ENCODE results near the gene TMEM170A.
"Not testable (repeated sequence)": the region's sequence is repeated elsewhere in the genome, so short reads cannot be mapped to it uniquely, and the experiment has no call there.

The TMEM170A gene

DNA sequence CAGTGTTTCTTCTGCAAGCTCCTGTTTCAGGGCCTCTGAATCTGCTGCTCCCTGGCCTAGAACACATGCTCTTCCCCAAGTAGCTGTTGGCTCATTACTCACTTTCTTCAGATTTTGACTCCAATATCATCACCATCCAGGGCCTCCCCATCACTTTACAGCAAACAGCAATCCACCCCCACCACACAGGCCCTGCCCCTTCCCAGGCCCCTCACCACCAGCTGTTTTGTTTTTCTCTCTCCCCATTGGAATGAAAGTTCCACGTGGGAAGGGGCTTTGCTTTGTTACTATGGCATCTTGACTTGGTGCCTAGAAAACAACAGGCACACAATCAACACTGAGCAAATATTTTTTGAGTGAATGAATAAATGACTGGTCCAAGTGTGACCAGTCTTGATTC lies 4.0 kb downstream of the TMEM170A start:
- H3K9ac ChIP-seq (ENCODE audit: low read length), result no peak overlapping the region
- DNase-seq (ENCODE audit: low read depth), result no peak
- H3K4me3 ChIP-seq (ENCODE audit: low read length), result no peak overlapping the region
- no peaks in the 10 kb centered on the region for H3K4me1 ChIP-seq (ENCODE audit: control insufficient read depth, insufficient read depth, low read length)
- H3K36me3 ChIP-seq (ENCODE audit: control insufficient read depth, insufficient read depth, low read length, severe bottlenecking), result no peaks in the 10 kb centered on the region
- no peaks in the 10 kb centered on the region for H3K9me3 ChIP-seq (ENCODE audit: control insufficient read depth, low read length)
- no peaks in the 10 kb centered on the region for H3K27me3 ChIP-seq (replicated peaks; ENCODE audit: control insufficient read depth, insufficient read depth, low read length)

DNA sequence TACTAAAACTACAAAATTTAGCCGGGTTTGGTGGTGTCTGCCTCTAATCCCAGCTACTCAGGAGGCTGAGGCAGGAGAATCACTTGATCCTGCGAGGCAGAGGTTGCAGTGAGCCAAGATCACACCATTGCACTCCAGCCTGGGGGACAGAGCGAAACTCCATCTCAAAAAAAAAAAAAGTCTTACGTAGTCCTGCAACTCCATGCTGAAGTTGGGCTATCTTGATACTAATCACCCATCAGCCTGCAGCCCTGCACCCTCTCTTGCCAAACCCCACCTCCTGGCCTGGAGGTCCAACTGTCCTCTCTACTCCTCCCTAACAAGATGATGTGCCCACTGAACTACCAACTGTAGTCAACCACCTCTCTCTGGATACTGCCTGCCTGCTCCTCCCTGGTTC lies 4.8 kb downstream of the TMEM170A start:
- DNase-seq (ENCODE audit: low read depth), result no peak
- H3K4me3 ChIP-seq (ENCODE audit: low read length), result no peak overlapping the region
- no peaks in the 10 kb centered on the region for H3K4me1 ChIP-seq (ENCODE audit: control insufficient read depth, insufficient read depth, low read length)
- H3K9ac ChIP-seq (ENCODE audit: low read length), result no peak overlapping the region
- no peaks in the 10 kb centered on the region for H3K36me3 ChIP-seq (ENCODE audit: control insufficient read depth, insufficient read depth, low read length, severe bottlenecking)
- H3K27me3 ChIP-seq (replicated peaks; ENCODE audit: control insufficient read depth, insufficient read depth, low read length), result no peaks in the 10 kb centered on the region
- no peaks in the 10 kb centered on the region for H3K9me3 ChIP-seq (ENCODE audit: control insufficient read depth, low read length)

DNA sequence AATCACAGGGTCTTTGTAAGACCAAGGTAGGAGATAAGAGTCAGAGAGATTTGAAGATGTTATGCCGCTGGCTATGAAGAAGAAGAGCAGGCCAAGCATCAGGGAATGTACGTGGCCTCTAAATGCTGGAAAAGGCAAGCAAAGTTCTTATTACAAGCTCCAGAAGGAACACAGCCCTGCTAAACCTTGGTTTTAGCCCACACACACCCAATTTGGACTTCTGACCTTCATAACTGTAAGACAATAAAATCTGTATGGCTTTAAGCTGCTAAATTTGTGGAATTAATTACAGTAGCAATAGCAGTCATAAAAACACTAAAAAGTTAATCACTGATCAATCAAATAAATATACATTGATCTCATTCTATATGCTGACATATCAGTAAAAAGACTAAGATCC lies 6.0 kb downstream of the TMEM170A start:
- H3K9ac ChIP-seq (ENCODE audit: low read length), result no peak overlapping the region

DNA sequence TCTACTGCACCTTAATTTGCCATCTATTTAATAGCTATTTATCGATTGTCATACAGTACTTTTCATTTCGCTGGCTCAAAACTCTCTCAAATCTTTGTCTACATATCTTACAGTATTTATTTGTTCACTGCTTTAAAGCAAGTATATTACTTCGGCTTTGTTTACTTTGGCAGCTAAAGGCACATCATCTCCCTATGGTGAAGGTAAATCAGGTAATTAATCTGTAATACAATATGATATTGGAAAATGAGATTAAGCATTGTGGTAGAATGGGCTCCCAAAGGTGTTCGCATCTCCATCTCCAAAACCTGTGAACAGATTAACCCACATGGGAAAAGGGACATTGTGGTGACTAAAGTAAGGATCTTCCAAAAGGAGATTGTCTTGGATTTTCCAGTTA lies 6.5 kb downstream of the TMEM170A start:
- no peak for DNase-seq (ENCODE audit: low read depth)
- H3K9me3 ChIP-seq (ENCODE audit: control insufficient read depth, low read length), result no peaks in the 10 kb centered on the region
- H3K27me3 ChIP-seq (replicated peaks; ENCODE audit: control insufficient read depth, insufficient read depth, low read length), result no peaks in the 10 kb centered on the region
- no peak overlapping the region for H3K9ac ChIP-seq (ENCODE audit: low read length)
- H3K36me3 ChIP-seq (ENCODE audit: control insufficient read depth, insufficient read depth, low read length, severe bottlenecking), result no peaks in the 10 kb centered on the region
- no peaks in the 10 kb centered on the region for H3K4me1 ChIP-seq (ENCODE audit: control insufficient read depth, insufficient read depth, low read length)
- no peak overlapping the region for H3K4me3 ChIP-seq (ENCODE audit: low read length)

More for the DNA sequence above, 6.0 kb downstream of the TMEM170A start:
- no peaks in the 10 kb centered on the region for H3K27me3 ChIP-seq (replicated peaks; ENCODE audit: control insufficient read depth, insufficient read depth, low read length)
- no peak overlapping the region for H3K4me3 ChIP-seq (ENCODE audit: low read length)
- H3K4me1 ChIP-seq (ENCODE audit: control insufficient read depth, insufficient read depth, low read length), result no peaks in the 10 kb centered on the region
- no peaks in the 10 kb centered on the region for H3K36me3 ChIP-seq (ENCODE audit: control insufficient read depth, insufficient read depth, low read length, severe bottlenecking)
- no peaks in the 10 kb centered on the region for H3K9me3 ChIP-seq (ENCODE audit: control insufficient read depth, low read length)
- no peak for DNase-seq (ENCODE audit: low read depth)

DNA sequence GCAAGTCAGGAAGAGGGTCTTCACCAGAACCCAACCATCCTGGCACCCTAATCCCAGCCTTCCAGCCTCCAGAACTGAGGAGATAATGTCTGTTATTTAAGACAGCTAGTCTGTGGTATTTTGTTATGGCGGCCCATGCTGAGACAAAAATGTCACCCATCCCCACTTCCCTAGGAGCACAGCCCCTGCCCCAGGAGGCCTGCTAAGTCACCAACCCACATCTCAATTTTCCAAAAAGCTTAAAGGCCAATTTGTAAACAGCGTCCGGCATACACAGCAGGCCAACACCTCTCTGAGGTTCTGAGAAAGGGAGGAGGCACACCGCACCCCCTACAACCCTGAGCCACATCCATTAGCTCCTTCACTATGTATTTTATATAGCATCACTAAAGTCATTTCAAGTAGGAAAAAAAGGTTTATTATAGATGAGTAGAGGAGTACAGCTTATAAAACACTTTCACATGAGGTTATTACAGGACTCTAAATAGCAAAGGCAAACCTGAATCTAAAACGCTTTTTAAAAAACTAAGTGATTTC lies 6.9 kb downstream of the TMEM170A start:
- Histone ChIP-seq H3K9ac (ENCODE audit: low read length) (no peak overlapping the region), H3K27me3 (replicated peaks; ENCODE audit: control insufficient read depth, insufficient read depth, low read length) (no peaks in the 10 kb centered on the region), H3K36me3 (ENCODE audit: control insufficient read depth, insufficient read depth, low read length, severe bottlenecking) (no peaks in the 10 kb centered on the region), H3K4me3 (ENCODE audit: low read length) (no peak overlapping the region), H3K4me1 (ENCODE audit: control insufficient read depth, insufficient read depth, low read length) (no peaks in the 10 kb centered on the region), H3K9me3 (ENCODE audit: control insufficient read depth, low read length) (no peaks in the 10 kb centered on the region)
- no peak for DNase-seq (ENCODE audit: low read depth)

DNA sequence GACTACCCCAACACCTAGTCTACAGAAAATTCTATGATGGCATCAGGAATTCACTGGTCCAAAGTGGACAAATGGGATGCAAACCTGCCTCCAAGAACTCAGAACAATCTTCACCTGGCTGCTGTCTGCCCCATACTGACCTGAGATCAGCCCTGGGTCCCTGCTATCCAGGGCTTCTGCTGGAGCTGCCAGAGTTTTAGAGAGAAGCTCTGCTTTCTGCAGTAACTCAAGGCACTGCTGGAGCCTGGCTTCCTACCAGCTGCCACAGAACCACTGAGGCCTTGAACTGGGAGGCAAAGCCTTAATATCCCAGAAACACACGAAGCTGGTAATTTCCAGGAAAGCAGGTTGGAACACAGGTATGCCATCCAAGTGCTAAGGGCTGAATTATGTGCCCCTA lies 7.5 kb downstream of the TMEM170A start:
- Histone ChIP-seq H3K27me3 (replicated peaks; ENCODE audit: control insufficient read depth, insufficient read depth, low read length) (no peaks in the 10 kb centered on the region), H3K9me3 (ENCODE audit: control insufficient read depth, low read length) (no peaks in the 10 kb centered on the region), H3K4me1 (ENCODE audit: control insufficient read depth, insufficient read depth, low read length) (no peaks in the 10 kb centered on the region), H3K9ac (ENCODE audit: low read length) (no peak overlapping the region), H3K36me3 (ENCODE audit: control insufficient read depth, insufficient read depth, low read length, severe bottlenecking) (no peaks in the 10 kb centered on the region), H3K4me3 (ENCODE audit: low read length) (no peak overlapping the region)
- no peak for DNase-seq (ENCODE audit: low read depth)

DNA sequence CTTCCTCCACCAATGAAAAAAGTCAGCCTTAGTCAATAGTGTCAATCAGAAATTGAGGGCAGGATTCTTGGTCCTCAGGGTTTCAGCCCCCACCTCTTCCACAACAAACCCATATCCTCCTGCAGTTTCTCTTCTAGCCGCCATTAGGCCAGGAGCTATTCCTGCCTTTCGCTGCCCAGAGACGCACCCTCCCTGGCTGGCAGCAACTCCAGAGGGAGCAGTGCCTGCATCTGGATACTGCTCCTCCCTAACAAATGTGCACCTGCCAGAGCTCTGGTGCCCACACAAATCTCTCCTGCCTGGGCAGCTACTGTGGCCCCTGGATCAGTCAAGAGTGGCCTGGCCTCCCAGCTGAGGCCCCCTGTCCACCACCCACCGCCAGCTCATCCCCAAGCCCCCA lies 8.0 kb downstream of the TMEM170A start:
- H3K9ac ChIP-seq (ENCODE audit: low read length); H3K4me3 ChIP-seq (ENCODE audit: low read length); H3K36me3 ChIP-seq (ENCODE audit: control insufficient read depth, insufficient read depth, low read length, severe bottlenecking); H3K27me3 ChIP-seq (replicated peaks; ENCODE audit: control insufficient read depth, insufficient read depth, low read length); H3K4me1 ChIP-seq (ENCODE audit: control insufficient read depth, insufficient read depth, low read length); H3K9me3 ChIP-seq (ENCODE audit: control insufficient read depth, low read length); DNase-seq (ENCODE audit: low read depth): not testable (repeated sequence)

DNA sequence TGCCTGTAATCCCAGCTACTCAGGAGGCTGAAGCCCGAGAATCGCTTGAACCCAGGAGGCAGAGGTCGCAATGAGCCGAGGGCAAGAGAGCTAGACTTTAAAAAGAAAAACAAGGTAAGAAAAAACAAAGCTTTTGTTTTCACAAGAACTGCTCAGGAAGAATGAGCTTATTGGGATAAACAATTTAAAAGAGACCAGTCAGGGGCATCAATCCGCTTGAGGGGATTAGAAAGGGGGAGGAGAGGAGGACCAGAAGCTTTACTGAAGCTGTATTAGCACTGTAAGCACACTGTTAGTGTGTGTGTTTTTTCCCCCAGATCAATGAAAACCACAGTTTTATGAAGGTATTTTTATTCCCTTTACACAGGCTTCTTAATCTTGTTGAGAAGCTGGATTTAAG lies 8.8 kb downstream of the TMEM170A start:
- Histone ChIP-seq H3K4me1 (ENCODE audit: control insufficient read depth, insufficient read depth, low read length) (no peaks in the 10 kb centered on the region), H3K27me3 (replicated peaks; ENCODE audit: control insufficient read depth, insufficient read depth, low read length) (no peaks in the 10 kb centered on the region), H3K9ac (ENCODE audit: low read length) (no peak overlapping the region), H3K4me3 (ENCODE audit: low read length) (no peak overlapping the region), H3K36me3 (ENCODE audit: control insufficient read depth, insufficient read depth, low read length, severe bottlenecking) (peaks cover 7% of the 10 kb centered on the region), H3K9me3 (ENCODE audit: control insufficient read depth, low read length) (no peaks in the 10 kb centered on the region)
- DNase-seq (ENCODE audit: low read depth), result no peak

DNA sequence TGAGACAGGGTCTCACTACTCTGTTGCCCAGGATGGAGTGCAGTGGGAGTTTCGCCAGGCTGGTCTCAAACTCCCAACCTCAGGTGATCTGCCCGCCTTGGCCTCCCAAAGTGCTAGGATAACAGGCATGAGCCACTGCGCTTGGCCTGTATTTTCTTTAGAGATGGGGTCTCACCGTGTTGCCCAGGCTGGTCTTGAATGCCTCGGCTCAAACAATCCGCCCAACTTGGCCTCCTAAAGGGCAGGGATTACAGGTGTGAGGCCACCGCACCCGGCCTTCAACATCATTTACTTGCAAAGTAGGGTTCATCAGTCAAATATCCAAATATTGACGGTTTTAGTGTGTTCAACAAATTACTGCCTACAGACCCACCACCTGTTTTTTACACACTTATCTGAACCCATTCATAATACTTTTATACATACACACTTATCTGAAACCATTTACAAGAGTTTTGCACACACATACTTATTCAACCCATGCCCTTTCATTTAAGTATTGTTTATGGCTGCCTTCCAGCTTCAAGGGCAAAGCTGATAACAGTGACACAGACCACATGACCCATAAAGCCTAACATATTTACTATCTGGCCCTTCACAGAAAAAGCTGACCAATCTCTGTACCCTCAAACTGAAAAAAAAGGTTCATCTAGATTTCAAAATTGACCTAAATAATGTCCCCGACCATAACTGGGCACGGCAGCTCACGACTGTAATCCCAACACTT lies 11.9 kb downstream of the TMEM170A start:
- Histone ChIP-seq H3K4me3 (ENCODE audit: low read length) (no peak overlapping the region), H3K36me3 (ENCODE audit: control insufficient read depth, insufficient read depth, low read length, severe bottlenecking) (peaks cover 21% of the 10 kb centered on the region), H3K9me3 (ENCODE audit: control insufficient read depth, low read length) (no peaks in the 10 kb centered on the region), H3K9ac (ENCODE audit: low read length) (no peak overlapping the region), H3K4me1 (ENCODE audit: control insufficient read depth, insufficient read depth, low read length) (no peaks in the 10 kb centered on the region), H3K27me3 (replicated peaks; ENCODE audit: control insufficient read depth, insufficient read depth, low read length) (no peaks in the 10 kb centered on the region)
- DNase-seq (ENCODE audit: low read depth), result no peak

DNA sequence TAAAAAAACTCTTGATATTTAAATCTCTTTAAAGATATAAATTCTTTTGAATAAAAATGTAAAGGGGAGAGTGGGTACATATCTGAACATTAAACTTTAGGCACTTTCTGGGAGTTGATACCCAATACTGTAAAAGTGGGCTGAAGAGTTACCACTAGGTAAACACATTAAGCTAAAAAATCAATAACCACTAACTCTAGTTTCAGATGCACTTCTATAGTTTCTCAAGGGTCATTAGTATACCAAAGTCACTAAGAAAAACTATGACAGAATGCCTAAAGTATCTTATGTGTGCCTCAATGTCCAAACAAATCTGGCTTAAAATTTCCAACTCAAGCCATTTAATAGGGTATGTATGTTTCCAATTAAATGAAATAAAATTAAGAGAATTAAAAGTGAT lies 18.1 kb downstream of the TMEM170A start:
- no peak overlapping the region for H3K4me3 ChIP-seq (ENCODE audit: low read length)
- no peak overlapping the region for H3K9ac ChIP-seq (ENCODE audit: low read length)
- H3K4me1 ChIP-seq (ENCODE audit: control insufficient read depth, insufficient read depth, low read length), result no peaks in the 10 kb centered on the region
- H3K9me3 ChIP-seq (ENCODE audit: control insufficient read depth, low read length), result no peaks in the 10 kb centered on the region
- H3K27me3 ChIP-seq (replicated peaks; ENCODE audit: control insufficient read depth, insufficient read depth, low read length), result no peaks in the 10 kb centered on the region
- DNase-seq (ENCODE audit: low read depth), result no peak
- H3K36me3 ChIP-seq (ENCODE audit: control insufficient read depth, insufficient read depth, low read length, severe bottlenecking), result peaks cover 27% of the 10 kb centered on the region

DNA sequence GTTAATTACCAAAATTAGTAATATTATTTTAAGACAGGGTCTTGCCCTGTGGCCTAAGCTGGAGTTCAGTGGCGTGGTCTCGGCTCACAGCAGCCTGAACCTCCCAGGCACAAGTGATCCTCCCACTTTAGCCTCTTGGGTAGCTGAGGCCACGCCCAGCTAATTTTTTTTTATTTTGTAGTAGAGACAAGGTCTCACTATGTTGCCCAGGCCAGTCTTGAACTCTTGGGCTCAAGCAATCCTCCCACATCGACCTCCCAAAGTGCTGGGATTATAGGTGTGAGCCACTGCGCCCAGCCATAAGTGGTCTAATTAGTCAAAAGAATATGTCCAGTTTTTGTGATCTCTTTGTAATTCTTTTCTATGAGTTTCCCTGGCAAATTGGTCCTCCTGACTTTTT lies 19.2 kb downstream of the TMEM170A start:
- Histone ChIP-seq H3K36me3 (ENCODE audit: control insufficient read depth, insufficient read depth, low read length, severe bottlenecking) (peaks cover 19% of the 10 kb centered on the region), H3K4me3 (ENCODE audit: low read length) (no peak overlapping the region), H3K27me3 (replicated peaks; ENCODE audit: control insufficient read depth, insufficient read depth, low read length) (no peaks in the 10 kb centered on the region), H3K9me3 (ENCODE audit: control insufficient read depth, low read length) (no peaks in the 10 kb centered on the region), H3K4me1 (ENCODE audit: control insufficient read depth, insufficient read depth, low read length) (no peaks in the 10 kb centered on the region), H3K9ac (ENCODE audit: low read length) (no peak overlapping the region)
- DNase-seq (ENCODE audit: low read depth), result no peak

DNA sequence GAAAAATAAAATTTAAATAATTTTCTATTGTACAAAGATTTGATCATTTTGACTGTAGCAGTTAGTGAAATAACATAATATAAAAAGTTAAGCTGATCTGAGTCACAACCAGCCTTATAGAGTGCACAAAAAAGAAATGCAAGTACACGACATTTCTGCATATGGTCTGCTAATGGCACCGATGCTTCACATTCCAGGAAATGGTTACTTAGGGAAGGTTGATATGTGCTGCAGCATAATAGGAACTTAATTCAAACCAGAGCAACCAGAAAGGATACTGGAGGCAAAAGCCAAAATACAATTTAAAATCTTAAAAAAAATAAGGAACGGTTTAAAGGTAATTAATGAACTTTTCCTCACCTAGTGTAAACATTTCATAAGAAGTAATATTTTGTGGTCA lies 21.2 kb downstream of the TMEM170A start:
- H3K9me3 ChIP-seq (ENCODE audit: control insufficient read depth, low read length), result no peaks in the 10 kb centered on the region
- H3K9ac ChIP-seq (ENCODE audit: low read length), result no peak overlapping the region
- H3K36me3 ChIP-seq (ENCODE audit: control insufficient read depth, insufficient read depth, low read length, severe bottlenecking), result peaks cover 7% of the 10 kb centered on the region
- no peak overlapping the region for H3K4me3 ChIP-seq (ENCODE audit: low read length)
- H3K27me3 ChIP-seq (replicated peaks; ENCODE audit: control insufficient read depth, insufficient read depth, low read length), result no peaks in the 10 kb centered on the region
- DNase-seq (ENCODE audit: low read depth), result peak; percentile 70
- H3K4me1 ChIP-seq (ENCODE audit: control insufficient read depth, insufficient read depth, low read length), result no peaks in the 10 kb centered on the region

Measured in adipocyte (in vitro differentiated cells).